ENCODE results near the gene COA7. TPM values are rescaled to one million over a fixed set of nuclear protein-coding genes. Genes with fewer than 3 reads are reported as not detected.

The COA7 gene
- total and polyA plus RNA-seq, 2 of the 8 experiments (the other 6 are each of a cell fraction or from before 2014, with no cell fraction given) = 23.2 to 61.8 TPM

DNA sequence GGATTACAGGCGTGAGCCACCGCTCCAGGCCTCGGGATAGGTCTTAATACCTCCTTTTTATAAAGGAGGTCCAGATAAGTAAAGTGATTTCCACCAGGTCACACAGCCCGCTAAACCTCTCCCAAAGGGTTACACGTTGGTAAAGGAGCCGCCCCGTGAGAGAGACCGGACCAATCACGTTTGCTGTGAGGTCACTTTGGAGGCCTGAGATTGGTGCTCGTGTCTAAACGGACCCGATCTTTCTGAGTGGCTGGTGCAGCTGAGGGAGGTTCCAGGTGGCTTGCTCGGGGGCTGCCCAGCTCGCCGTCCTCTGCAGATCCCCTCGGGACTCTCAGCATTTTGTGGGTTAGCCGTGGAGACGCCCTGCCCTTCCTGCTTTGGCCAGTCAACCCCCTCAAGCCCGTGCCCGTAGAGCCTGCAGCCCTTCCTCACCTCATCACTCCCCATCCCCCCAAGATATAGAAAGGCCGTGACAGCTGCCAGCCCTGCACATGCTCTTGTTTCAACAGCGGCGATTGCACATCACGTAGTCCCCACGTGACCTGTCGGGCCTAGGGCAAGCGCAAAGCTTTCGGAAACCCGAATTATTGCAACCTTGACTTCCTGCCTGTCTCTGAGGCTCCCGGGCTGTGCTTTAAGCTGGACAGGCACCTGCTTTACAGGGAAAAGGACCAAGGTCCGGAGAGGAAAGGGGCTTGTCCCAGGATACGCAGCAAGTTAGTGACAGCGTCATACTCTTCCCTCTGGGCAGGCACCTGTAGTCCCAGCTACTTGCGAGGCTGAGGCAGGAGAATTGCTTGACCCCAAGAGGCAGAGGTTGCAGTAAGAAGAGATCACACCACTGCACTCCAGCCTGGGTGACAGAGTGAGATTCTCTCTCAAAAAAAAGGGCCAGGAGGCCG lies 5.0 kb upstream of the COA7 start (continued):
- TF ChIP-seq CHD7 (IDR thresholded peaks at IDR 0.05; ENCODE audit: insufficient replicate concordance, low read length) (no peak), JUN (IDR thresholded peaks at IDR 0.05; ENCODE audit: low read depth, low read length) (no peak), KDM4A (IDR thresholded peaks at IDR 0.05; ENCODE audit: low read depth, low read length, severe bottlenecking) (peak; percentile 93), RBBP5 (IDR thresholded peaks at IDR 0.05; ENCODE audit: borderline replicate concordance, low read depth, low read length) (no peak), ZNF274 (IDR thresholded peaks at IDR 0.05; ENCODE audit: borderline replicate concordance, extremely low read depth, low read length) (no peak), SUZ12 (IDR thresholded peaks at IDR 0.05; ENCODE audit: low read length) (no peak), NRF1 (IDR thresholded peaks at IDR 0.05; ENCODE audit: low read depth, low read length) (no peak), TAF1 (IDR thresholded peaks at IDR 0.05; ENCODE audit: low read depth, low read length) (no peak), SP2 (IDR thresholded peaks at IDR 0.05; ENCODE audit: low read length) (no peak; the same call in 1 of the 2 replicates)
- TF ChIP-seq, protein P1, sequence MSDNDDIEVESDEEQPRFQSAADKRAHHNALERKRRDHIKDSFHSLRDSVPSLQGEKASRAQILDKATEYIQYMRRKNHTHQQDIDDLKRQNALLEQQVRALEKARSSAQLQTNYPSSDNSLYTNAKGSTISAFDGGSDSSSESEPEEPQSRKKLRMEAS (IDR thresholded peaks at IDR 0.05) = peak; percentile 97
